Progenitor cell of endocrine pancreas (in vitro differentiated cells): Measurements from ENCODE around the gene HAS3. TPM values are rescaled to one million over a fixed set of nuclear protein-coding genes. Genes with fewer than 3 reads are reported as not detected.

ENCODE experiments used
- total RNA-seq: library from RNA; stranded (reverse); gene quantifications from 2 replicates; pipeline ENCODE4 v1.2.1, GENCODE V29; 2021

Gene HAS3
- total RNA-seq, 1 donor from 2014 or later, result 1.1 TPM

Other genes starting within 250 kb of the HAS3 start
- gene CHTF8, start 26.9 kb downstream of the HAS3 start, total RNA-seq, result 111 and 117 TPM in 2 replicates
- 51.4 and 54.2 TPM in 2 replicates for gene UTP4, start 27.0 kb downstream of the HAS3 start, total RNA-seq
- 32.1 and 40.9 TPM in 2 replicates for gene SNTB2, start 81.5 kb downstream of the HAS3 start, total RNA-seq
- gene VPS4A, start 205.7 kb downstream of the HAS3 start, total RNA-seq, result 21.2 and 25.2 TPM in 2 replicates
- gene PDF, start 224.9 kb downstream of the HAS3 start, total RNA-seq, result 13.0 and 14.4 TPM in 2 replicates
- 55.2 and 58.6 TPM in 2 replicates for gene COG8, start 233.9 kb downstream of the HAS3 start, total RNA-seq
- gene NIP7, start 234.1 kb downstream of the HAS3 start, total RNA-seq, result 22.9 and 23.8 TPM in 2 replicates
- 2.6 and 3.6 TPM in 2 replicates for gene TMED6, start 246.1 kb downstream of the HAS3 start, total RNA-seq